SKM-1 treated with dmso at 0.1 percent for 144 hours (cell line): ENCODE data around the gene CHMP3.
"Not testable (repeated sequence)": the region's sequence is repeated elsewhere in the genome, so short reads cannot be mapped to it uniquely, and the experiment has no call there.

ENCODE experiments used
- DNase-seq: peaks from one replicate; lab custom pipeline; 2025; ENCODE audit not compliant: unreplicated experiment; lab: John Stamatoyannopoulos, UW

CHMP3 gene

DNA sequence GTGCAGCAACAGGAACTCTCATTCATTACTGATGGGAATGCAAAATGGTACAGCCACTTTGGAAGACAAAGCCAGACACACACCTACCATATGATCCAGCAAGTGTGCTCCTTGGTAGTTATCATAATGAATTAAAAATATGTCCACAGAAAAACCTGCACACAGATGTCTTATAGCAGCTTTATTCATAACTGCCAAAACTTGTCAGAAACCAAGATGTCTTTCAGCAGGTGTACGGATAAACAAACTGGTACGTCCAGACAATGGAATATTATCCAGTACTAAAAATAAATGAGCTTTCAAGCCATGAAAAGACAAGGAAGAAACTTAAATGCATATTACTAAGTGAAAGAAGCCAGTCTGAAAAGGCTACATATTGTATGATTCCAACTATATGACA lies 50.4 kb downstream of the CHMP3 start:
- no peak for DNase-seq

DNA sequence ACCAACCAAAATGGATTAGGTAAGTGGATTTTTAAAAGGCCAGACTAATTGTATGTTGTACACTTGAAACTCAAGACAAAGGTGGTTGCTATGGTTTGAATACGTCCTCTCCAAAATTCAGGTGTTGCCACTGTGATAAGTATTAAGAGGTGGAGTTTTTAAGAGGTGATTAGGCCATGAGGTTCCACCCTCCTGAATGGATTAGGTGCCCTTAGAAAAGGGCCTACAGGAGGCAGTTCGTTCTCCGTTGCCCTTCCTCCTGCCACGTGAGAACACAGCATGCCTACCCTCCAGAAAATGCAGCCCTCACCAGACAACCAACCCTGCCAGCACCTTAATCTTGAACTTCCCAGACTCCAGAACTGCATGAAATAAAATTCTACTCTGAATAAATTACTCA lies 51.2 kb downstream of the CHMP3 start:
- DNase-seq, result no peak

DNA sequence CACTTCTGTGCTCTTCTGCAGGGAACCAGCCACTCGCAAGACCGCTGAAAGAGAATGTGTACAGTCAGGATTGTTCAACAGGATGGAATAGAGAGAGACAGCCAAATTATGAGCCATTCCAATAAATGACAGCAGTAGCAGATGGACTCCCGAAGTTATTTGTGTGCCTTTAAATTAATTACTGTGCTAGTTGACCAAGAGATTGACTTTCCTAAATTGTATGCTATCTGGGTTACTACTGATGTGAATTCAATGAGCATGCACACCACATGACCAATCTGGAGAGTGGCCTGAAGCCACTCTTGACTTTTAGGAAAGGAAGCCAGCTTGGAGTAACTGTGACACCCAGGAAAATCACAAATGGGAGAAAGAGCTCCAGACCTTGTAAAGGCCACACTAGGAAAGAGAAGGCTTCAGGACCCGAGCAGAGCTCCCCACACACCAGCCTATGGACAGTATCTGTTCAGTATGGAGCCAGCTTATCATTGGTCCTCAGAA lies 52.8 kb downstream of the CHMP3 start:
- no peak for DNase-seq

DNA sequence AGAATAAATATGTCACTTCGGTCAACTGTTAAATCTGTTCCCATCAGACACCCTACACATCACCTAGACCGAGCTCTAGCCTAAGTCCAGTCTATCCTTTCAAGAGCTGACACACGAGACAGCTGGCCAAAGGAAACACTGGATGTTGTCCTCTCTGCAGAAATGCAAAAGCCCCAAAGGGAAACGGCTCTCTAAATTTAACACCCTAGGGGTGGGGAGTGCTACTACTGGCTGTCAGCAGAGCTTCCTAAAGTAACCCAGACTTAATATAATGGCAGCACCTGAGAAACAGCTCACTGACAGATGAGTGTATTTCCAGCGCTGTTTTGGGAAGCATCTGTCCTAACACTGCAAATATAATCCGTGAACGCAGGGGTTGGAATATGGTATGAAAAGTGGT lies 55.6 kb downstream of the CHMP3 start:
- no peak for DNase-seq

DNA sequence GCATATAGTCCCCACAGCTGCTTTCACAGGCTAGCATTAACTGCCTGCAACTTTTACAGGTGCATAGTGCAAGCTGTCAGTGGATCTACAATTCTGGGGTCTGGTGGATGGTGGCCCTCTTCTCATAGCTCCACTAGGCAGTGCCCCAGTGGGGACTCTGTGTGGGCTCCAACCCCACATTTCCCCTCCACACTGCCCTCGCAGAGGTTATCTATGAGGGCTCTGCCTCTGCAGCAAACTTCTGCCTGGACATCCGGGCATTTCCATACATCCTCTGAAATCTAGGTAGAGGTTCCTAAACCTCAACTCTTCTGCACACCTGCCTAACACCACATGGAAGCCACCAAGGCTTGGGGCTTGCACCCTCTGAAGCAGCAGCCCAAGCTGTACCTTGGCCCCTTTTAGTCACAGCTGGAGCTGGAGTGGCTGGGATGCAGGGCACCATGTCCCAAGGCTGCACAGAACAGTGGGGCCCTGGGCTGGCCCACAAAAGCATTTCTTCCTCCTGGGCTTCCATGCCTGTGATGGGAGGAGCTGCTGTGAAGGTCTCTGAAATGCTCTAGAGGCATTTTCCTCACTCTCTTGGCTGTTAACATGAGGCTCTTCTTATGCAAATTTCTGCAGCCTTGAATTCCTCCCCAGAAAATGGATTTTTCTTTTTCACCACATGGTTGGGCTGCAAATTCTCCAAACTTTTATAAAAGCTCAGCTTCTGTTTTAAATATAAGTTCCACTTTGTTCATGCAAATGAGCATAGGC lies 62.7 kb downstream of the CHMP3 start:
- DNase-seq, result no peak

DNA sequence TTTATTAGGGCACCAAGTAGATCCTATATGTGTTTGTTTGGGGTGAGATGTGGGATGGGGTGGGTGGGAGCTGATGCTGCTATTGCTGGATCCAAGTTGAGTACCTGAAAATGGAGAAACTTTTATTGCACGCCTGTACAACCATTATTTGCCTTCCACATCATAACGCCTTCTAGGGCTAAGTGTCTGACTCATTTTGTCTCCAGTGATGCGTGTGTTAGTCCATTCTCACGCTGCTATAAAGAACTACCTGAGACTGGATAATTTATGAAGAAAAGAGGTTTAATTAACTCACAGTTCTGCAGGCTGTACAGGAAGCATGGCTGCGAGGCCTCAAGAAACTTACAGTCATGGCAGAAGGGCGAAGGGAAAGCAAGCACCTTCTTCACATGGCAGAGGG lies 63.9 kb downstream of the CHMP3 start:
- DNase-seq, result no peak

DNA sequence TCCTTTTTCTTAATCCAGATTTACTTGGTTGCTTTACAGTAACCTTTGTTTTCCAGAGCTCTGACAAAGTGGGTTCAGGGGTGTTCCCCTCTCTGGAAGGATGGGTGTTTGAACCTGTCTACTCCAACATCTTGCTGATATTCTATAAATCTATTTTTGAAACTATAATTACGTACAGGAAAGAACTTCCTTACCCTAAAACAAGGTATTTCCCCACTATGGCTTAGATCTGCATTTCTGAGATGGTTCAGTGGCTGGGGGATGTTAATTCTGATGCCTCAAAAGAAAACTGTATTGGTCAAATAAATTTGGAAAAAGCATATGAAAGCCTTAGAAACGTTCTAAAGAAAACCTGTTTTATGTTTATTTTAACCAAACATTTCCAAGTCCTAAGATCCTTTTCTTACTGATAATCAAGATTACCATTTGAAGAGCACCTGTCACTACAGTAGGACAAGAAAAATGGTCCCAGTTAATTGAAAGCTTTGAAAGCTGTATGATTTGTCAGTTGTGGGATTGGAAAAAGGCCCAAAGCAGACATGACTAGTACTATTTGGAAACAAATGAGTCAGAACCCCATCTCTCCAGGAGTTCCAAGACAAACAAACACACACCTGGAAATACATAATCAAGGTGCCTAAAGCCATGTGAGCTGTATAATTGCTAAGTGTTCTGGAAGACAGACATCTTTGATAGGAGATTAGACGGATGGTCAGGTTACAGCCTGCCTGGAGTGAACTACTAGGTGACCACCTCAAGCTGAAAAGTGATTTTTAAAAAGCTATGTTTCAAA lies 64.6 kb downstream of the CHMP3 start:
- no peak for DNase-seq

DNA sequence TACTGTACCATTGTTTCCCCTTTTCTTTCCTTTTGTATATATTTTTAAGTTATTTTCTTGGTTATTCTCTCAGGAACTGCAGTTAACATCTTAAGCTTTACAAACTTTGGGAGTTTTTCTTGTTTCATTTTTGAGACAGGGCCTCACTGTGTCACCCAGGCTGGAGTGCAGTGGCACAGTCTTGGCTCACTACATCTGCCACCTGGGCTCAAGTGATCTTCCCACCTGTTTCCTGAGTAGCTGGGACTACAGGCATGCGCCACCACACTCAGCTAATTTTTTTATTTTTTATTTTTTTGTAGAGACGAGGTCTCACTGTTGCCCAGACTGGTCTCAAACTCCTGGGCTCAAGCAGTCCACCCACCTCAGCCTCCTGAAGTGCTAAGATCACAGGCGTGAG lies 66.9 kb downstream of the CHMP3 start:
- DNase-seq, result not testable (repeated sequence)

DNA sequence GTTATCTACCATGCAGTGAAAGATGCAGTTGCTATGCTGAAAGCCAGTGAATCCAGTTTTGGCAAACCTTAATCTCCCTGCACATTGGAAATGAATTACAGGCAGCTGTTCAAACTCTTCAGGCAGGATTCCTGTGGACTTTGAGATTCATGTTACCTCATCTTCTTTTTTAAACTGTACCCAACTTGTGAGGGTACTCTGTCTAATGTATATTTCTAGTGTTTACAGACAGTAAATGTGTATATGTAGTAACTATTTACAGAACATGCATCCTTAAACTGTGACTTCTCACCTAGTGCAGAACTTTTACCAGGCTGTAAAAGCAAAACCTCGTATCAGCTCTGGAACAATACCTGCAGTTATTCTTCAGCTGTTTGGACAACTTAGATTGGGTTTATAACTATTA lies 71.2 kb downstream of the CHMP3 start:
- no peak for DNase-seq

DNA sequence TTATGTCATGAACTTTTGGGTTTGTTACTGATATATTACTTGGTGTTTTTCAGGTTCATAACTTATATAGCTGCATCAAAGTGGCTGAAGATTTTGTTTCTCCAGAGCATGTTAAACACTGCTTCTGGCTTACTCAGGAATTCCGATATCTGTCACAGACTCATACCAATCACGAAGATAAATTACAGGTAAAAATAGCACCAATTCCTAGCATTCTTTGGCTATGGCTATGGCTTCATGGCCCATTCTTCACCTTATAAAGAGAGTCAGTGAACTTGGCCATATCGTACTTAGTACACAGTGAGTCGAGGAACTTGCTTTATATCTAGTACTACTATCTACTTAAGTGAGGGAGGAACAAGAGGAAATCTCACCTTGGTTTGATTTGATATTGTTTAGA lies 72.2 kb downstream of the CHMP3 start:
- DNase-seq, result no peak

DNA sequence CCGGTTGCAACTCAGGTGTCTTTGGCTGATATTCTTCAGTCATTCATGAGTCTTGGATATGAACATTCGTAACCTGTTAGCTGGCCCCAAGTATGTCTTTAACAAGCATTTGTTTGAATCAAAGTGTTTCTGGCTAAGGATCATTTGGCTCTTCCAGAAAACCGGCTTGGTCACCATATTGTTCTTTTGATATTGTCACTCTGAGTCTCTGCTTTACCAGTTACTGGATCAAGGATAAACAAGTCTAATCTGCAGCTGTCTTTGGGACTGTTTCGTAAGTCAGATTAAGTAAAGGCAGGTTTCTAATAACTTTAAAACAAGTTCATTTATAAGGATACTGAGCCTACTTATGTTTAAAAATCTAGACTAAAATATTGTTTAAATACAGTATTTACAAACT lies 73.0 kb downstream of the CHMP3 start:
- no peak for DNase-seq

DNA sequence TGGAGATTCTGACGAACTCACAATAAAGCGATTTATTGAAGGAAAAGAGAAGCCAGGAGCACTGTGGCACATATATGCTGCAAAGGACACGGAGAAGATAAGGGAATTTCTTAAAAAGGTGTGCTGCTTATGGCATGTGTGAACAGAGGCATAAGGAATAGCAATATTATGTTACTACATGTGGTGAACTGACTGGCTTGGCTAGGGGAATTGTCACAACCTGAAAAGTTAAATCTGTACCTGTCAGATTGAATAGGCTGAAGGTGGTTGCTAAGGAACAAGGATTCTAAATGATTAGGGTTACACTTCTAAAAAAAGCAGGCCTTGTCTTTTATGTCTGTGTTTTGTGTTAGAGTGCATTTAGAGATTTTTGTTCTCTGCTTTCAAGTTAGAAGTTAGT lies 73.7 kb downstream of the CHMP3 start:
- no peak for DNase-seq

DNA sequence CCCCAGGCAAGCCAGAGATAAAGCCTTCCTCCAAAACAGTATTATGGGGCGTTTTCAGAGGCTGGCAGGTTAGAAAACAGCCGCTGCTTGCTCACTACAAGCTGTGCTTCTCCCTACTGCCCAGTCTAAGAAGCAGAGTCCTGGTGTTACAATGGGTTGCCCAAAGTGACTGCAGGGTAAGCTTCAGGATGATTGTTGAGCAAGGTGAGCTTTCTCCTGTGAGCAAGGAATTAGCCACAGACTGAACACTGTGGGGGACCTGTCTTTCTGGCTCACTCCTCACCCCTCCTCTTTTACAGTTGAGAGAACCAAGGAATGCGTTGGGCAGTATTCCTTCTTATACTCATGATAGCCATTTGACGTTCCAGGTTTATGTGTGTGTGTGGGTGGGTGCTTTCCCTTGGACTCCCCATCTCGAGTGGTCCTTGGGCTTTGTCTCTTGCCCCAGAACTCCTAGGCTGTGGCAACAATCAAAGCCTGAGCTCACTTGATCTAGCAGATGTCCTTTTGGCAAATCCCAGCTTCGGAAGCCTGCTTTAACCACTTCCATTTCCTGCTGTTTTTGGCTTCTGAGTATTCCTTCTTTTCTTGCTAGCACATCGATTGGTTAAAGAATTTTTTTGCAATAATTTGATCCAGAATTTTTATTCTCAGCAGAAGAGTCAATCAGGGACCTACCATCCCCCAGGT lies 74.5 kb downstream of the CHMP3 start:
- DNase-seq, result no peak

DNA sequence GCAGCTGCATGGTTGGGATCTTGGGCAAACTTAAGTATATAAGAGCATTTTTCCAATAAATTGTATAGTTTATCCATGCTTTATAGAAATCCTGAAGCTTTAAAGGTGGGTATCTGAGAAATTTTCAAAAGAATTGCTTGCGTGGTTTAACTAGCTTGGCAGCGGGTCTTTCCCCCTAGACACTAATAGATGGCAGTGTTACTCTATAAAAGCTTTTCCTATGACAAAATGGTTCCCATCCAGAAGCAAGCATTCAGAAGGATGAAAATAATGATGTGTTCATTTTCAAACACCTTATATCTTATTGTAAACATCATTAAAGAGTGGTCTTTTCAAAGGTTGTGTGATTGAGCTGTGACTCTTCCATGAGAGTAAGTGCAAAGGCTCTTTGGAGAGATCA lies 76.2 kb downstream of the CHMP3 start:
- DNase-seq, result no peak

DNA sequence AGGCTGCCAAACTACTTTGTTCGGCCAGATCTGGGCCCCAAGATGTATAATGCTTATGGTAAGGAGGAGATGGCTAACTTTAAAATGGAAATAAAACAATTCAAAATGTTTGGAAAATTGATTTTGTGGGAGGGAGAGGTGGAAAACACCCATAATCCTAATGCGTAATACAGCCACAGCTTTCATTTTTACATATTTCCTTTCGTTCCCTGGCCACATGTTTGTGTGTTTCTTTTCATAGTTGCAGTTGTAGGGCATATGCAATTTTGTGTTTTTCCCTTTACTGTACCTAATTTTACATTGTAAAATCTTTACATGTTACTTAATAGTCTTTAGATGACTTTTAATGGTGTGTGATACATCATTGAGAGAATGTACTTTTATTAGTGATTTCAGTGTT lies 77.4 kb downstream of the CHMP3 start:
- DNase-seq, result no peak

DNA sequence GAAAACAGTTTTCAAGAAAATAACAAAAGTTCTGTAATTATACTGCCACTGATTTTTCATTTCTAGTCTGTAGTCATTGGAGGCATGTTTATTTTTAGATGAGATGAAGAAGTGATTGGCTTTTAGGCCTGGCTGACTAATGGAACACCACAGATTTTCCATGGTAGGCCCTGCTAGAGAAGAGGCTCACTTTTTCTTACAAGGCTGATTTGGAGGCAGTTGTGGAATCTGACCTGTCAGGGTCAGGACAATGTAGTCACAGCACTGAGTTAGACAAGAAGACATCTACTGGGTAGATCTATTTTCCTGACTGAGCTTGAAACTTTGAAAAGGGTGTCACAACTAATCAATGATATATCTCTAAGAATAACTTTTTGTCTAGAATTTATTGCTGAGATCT lies 78.1 kb downstream of the CHMP3 start:
- no peak for DNase-seq

DNA sequence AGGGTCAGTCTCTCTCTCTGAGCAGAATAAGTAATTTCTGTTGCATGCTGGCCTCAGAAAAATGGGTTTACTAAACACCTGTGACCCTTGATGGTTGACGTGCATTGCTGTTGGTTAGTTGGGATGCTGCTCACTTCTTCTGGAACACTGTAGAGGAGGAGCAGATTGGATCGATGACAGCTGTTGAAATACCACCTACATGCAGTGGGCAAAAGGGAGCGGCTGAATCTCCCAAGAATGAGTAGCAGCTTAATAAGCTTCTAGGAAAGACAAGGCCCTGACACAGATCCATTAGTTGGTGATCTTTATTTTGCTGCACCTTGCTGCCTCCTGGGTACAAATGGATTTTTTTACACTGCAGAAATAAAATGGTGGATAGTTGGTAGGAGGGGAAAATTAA lies 78.9 kb downstream of the CHMP3 start:
- no peak for DNase-seq

DNA sequence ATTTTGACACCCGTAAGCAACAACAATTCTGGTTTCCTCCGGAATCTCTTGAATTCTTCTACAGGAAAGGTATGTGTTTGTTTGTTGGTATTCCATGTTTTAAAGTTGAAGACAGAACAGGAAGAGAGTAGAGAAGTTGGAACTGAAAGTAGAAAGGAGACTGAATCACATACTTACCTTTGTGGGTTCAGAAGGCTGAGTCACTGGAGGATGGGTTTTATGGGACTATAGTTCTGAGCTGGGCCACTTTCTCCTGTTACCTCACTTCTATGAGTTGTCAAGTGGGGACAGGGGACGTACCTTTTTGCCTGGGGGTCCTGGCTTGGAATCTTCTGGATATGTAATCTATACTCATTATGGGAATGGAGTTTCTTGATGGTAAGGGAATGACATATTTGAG lies 81.2 kb downstream of the CHMP3 start:
- no peak for DNase-seq

DNA sequence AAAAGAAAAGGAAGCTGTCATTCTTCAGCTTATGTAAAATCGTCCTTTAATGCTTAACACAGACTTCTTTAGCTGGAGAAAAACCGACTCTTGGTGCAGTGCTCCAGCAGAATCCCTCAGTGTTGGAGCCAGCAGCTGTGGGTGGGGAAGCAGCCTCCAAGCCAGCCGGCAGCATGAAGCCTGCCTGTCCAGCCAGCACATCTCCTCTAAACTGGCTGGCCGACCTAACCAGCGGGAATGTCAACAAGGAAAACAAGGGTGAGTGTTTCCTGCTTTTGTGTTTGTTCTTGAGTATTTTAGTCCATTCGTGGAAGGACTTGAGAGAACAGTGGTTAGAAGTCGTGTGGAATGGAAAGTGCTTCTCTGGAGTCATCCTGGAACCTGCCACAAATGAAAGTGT lies 83.1 kb downstream of the CHMP3 start:
- DNase-seq, result no peak

DNA sequence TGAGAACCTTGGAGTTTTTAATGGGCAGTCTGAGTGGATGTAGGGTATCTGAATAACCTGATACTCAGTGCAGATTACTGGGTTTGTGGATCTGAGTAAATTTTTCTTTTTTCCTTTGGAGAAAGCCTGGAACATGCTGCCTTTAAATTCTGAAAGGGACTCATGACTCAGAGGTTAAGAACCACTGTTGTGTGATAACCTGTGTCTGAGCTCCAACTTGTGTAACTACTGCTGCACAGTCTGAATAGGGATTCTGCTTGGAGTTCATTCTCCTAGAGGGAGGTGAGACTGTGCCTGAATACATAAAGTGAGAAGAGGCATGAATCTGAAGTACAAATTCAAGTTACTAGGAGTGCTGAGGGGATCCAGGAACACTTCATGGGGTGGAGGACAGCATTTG lies 85.9 kb downstream of the CHMP3 start:
- no peak for DNase-seq

DNA sequence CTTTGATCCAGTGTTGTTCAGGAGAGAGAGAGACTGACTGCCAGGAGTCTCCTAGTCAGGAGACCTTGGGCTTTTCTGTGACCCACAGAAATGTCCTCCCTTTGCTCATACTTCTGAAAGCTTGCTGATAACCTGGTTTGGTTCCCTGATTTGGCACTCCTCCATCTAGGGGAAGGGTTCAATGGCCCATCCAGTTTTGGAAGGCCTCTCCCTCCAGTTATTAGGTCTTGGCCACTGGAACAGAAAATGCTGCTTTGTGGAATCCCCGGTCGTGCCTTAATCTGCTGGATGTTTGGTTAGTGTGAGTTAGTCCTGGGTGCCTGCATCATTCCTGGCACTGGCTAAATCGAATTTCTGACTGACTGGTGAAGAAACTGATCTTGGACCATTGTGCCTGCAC lies 86.3 kb downstream of the CHMP3 start:
- DNase-seq, result no peak

DNA sequence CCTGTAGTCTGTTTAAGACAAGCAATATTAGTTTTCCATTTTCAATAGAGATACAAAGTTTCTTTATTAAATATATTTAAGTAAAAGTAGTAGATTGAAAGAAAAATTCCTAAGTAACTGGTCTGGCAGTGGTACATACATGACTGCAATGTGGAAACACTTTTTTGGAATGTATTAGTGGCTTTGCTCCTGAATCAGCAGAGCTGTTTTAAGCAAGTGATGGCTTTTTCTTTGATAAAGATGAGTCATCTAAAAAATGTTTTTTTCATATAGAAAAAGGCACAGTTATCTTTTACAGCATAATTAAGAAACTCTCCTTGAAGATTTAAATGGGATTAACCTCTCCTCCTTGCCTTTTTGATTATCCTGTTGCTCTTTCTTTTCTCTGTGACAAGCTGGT lies 87.2 kb downstream of the CHMP3 start:
- DNase-seq, result no peak
